ENCODE results near the gene POLD3.

- TF ChIP-seq BCL3 (IDR thresholded peaks at IDR 0.05; ENCODE audit: borderline replicate concordance, insufficient read depth, low read depth, low read length, poor library complexity, severe bottlenecking) (no peak), POLR2AphosphoS5 (IDR thresholded peaks at IDR 0.05; ENCODE audit: low read length) (no peak), CEBPB (IDR thresholded peaks at IDR 0.05; ENCODE audit: borderline replicate concordance in 1 of 2, low read depth in 2 of 2, low read length in 2 of 2) (no peak), ZNF217 (IDR thresholded peaks at IDR 0.05) (no peak), USF1 (IDR thresholded peaks at IDR 0.05; ENCODE audit: borderline replicate concordance, extremely low read length, insufficient read depth, low read depth, low read length) (no peak), TBL1XR1 (IDR thresholded peaks at IDR 0.05; ENCODE audit: low read depth, low read length) (no peak), POLR2A (IDR thresholded peaks at IDR 0.05; ENCODE audit: low read depth, low read length) (no peak), SUZ12 (IDR thresholded peaks at IDR 0.05; ENCODE audit: unreplicated experiment) (no peak), EZH2 (IDR thresholded peaks at IDR 0.05; ENCODE audit: borderline replicate concordance, control insufficient read depth, low read depth, low read length) (no peak), TARDBP (IDR thresholded peaks at IDR 0.05; ENCODE audit: borderline replicate concordance) (no peak), YY1 (IDR thresholded peaks at IDR 0.05; ENCODE audit: low read depth, low read length) (no peak)
- TF ChIP-seq, protein P1, sequence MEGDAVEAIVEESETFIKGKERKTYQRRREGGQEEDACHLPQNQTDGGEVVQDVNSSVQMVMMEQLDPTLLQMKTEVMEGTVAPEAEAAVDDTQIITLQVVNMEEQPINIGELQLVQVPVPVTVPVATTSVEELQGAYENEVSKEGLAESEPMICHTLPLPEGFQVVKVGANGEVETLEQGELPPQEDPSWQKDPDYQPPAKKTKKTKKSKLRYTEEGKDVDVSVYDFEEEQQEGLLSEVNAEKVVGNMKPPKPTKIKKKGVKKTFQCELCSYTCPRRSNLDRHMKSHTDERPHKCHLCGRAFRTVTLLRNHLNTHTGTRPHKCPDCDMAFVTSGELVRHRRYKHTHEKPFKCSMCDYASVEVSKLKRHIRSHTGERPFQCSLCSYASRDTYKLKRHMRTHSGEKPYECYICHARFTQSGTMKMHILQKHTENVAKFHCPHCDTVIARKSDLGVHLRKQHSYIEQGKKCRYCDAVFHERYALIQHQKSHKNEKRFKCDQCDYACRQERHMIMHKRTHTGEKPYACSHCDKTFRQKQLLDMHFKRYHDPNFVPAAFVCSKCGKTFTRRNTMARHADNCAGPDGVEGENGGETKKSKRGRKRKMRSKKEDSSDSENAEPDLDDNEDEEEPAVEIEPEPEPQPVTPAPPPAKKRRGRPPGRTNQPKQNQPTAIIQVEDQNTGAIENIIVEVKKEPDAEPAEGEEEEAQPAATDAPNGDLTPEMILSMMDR (IDR thresholded peaks at IDR 0.05 in 2 of 3, conservative IDR thresholded peaks at IDR 0.05 in 1 of 3; ENCODE audit: control insufficient read depth in 2 of 3, extremely low read depth in 1 of 3, insufficient read depth in 1 of 3, low read depth in 3 of 3, low read length in 3 of 3) = no peak
- TF ChIP-seq, protein P2, sequence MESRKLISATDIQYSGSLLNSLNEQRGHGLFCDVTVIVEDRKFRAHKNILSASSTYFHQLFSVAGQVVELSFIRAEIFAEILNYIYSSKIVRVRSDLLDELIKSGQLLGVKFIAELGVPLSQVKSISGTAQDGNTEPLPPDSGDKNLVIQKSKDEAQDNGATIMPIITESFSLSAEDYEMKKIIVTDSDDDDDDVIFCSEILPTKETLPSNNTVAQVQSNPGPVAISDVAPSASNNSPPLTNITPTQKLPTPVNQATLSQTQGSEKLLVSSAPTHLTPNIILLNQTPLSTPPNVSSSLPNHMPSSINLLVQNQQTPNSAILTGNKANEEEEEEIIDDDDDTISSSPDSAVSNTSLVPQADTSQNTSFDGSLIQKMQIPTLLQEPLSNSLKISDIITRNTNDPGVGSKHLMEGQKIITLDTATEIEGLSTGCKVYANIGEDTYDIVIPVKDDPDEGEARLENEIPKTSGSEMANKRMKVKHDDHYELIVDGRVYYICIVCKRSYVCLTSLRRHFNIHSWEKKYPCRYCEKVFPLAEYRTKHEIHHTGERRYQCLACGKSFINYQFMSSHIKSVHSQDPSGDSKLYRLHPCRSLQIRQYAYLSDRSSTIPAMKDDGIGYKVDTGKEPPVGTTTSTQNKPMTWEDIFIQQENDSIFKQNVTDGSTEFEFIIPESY (IDR thresholded peaks at IDR 0.05) = no peak
- TF ChIP-seq, protein P3, sequence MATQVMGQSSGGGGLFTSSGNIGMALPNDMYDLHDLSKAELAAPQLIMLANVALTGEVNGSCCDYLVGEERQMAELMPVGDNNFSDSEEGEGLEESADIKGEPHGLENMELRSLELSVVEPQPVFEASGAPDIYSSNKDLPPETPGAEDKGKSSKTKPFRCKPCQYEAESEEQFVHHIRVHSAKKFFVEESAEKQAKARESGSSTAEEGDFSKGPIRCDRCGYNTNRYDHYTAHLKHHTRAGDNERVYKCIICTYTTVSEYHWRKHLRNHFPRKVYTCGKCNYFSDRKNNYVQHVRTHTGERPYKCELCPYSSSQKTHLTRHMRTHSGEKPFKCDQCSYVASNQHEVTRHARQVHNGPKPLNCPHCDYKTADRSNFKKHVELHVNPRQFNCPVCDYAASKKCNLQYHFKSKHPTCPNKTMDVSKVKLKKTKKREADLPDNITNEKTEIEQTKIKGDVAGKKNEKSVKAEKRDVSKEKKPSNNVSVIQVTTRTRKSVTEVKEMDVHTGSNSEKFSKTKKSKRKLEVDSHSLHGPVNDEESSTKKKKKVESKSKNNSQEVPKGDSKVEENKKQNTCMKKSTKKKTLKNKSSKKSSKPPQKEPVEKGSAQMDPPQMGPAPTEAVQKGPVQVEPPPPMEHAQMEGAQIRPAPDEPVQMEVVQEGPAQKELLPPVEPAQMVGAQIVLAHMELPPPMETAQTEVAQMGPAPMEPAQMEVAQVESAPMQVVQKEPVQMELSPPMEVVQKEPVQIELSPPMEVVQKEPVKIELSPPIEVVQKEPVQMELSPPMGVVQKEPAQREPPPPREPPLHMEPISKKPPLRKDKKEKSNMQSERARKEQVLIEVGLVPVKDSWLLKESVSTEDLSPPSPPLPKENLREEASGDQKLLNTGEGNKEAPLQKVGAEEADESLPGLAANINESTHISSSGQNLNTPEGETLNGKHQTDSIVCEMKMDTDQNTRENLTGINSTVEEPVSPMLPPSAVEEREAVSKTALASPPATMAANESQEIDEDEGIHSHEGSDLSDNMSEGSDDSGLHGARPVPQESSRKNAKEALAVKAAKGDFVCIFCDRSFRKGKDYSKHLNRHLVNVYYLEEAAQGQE (IDR thresholded peaks at IDR 0.05; ENCODE audit: low read depth, low read length) = no peak
Observed at GRCh38 chr11:74620531-74620930, 28.1 kb downstream of the POLD3 start.
